ENCODE results near the gene ARMH4.

Gene ARMH4

GRCh38 chr14:58026967-58027366, 125.0 kb downstream of the ARMH4 start:
- FAIRE-seq, result no peak

GRCh38 chr14:58026219-58026618, 125.8 kb downstream of the ARMH4 start:
- no peak for FAIRE-seq

- no peak for FAIRE-seq
These were observed 137.2 kb downstream of the ARMH4 start for GRCh38 chr14:58014778-58015177.

GRCh38 chr14:58002618-58003017, 149.4 kb downstream of the ARMH4 start:
- FAIRE-seq, result no peak

- no peak for FAIRE-seq
These were observed 152.0 kb downstream of the ARMH4 start for GRCh38 chr14:57999979-58000378.

GRCh38 chr14:57999471-57999870, 152.5 kb downstream of the ARMH4 start:
- FAIRE-seq, result no peak

GRCh38 chr14:57998766-57999165, 153.2 kb downstream of the ARMH4 start:
- FAIRE-seq, result no peak

- no peak for FAIRE-seq
These were observed 160.7 kb downstream of the ARMH4 start for GRCh38 chr14:57991353-57991752.

- FAIRE-seq, result no peak
These were observed 163.6 kb downstream of the ARMH4 start for GRCh38 chr14:57988445-57988844.

- FAIRE-seq, result no peak
These were observed 164.3 kb downstream of the ARMH4 start for GRCh38 chr14:57987596-57988300.

- no peak for FAIRE-seq
These were observed 165.0 kb downstream of the ARMH4 start for GRCh38 chr14:57987051-57987450.

- FAIRE-seq, result no peak
These were observed 169.0 kb downstream of the ARMH4 start for GRCh38 chr14:57982804-57983634.

GRCh38 chr14:57981817-57982560, 170.0 kb downstream of the ARMH4 start:
- FAIRE-seq, result no peak

GRCh38 chr14:57979376-57980048, 172.5 kb downstream of the ARMH4 start:
- FAIRE-seq, result no peak

- no peak for FAIRE-seq
These were observed 175.3 kb downstream of the ARMH4 start for GRCh38 chr14:57976701-57977100.

- FAIRE-seq, result no peak
These were observed 177.1 kb downstream of the ARMH4 start for GRCh38 chr14:57974896-57975295.

- FAIRE-seq, result no peak
These were observed 181.4 kb downstream of the ARMH4 start for GRCh38 chr14:57970594-57970993.

- FAIRE-seq, result no peak
These were observed 181.8 kb downstream of the ARMH4 start for GRCh38 chr14:57970175-57970574.

GRCh38 chr14:57963071-57963470, 188.9 kb downstream of the ARMH4 start:
- no peak for FAIRE-seq

GRCh38 chr14:57962325-57963035, 189.5 kb downstream of the ARMH4 start:
- no peak for FAIRE-seq

GRCh38 chr14:57961786-57962060, 190.3 kb downstream of the ARMH4 start:
- FAIRE-seq, result no peak

- FAIRE-seq, result no peak
These were observed 190.8 kb downstream of the ARMH4 start for GRCh38 chr14:57960946-57961785.

Data from A204.1 (cell line).